H1 (cell line): ENCODE data around the gene TLL1. TPM values are rescaled to one million over a fixed set of nuclear protein-coding genes. Genes with fewer than 3 reads are reported as not detected.

Experiments
- CTCF ChIA-PET: fragments of 300-600 bp; sonication (Branson Sonifier 250); formaldehyde crosslinking; loops from one replicate; lab custom pipeline; 2021; ENCODE audit not compliant: partially characterized antibody; lab: Charles Lee
- POLR2A ChIA-PET: fragments of 300-600 bp; sonication (Branson Sonifier 250); formaldehyde crosslinking; loops from one replicate; lab custom pipeline; 2021; ENCODE audit warnings: inconsistent platforms; ENCODE audit not compliant: partially characterized antibody; lab: Charles Lee
- DNase-seq, 2 experiments: peaks; one replicate each; pipeline versions ENCODE4 v3.0.0 to v3.0.0-alpha.2; 2010 to 2022; ENCODE audit warnings: low spot score in 2 of 2, low read depth in 1 of 2, mixed read lengths in 1 of 2
- FAIRE-seq: peaks from 2 replicates; lab custom pipeline; 2011; peaks lifted over from hg19 to GRCh38; lab: Jason Lieb, UNC
- H2AFZ ChIP-seq: 2 replicates; pipeline ENCODE4 v1.8.1; 2012; ENCODE audit warnings: low read length, inconsistent platforms
- H2AK5ac ChIP-seq: 2 replicates; pipeline ENCODE4 v1.6.1; 2013; ENCODE audit warnings: low read depth, low read length
- H2BK120ac ChIP-seq: replicated peaks from 2 replicates; pipeline ENCODE3; 2013; ENCODE audit warnings: low read depth, low read length, inconsistent platforms
- H2BK12ac ChIP-seq: 2 replicates; pipeline ENCODE4 v1.6.1; 2013; ENCODE audit warnings: low read depth, low read length
- H2BK15ac ChIP-seq: 2 replicates; pipeline ENCODE4 v1.6.1; 2013; ENCODE audit warnings: low read length
- H2BK20ac ChIP-seq: 2 replicates; pipeline ENCODE4 v1.6.1; 2013; ENCODE audit warnings: low read length
- H2BK5ac ChIP-seq: 2 replicates; pipeline ENCODE4 v1.6.1; 2013; ENCODE audit warnings: low read depth, low read length
- H3K14ac ChIP-seq: 2 replicates; pipeline ENCODE4 v1.6.1; 2013; ENCODE audit warnings: inconsistent platforms; ENCODE audit not compliant: insufficient read length
- H3K18ac ChIP-seq: 2 replicates; pipeline ENCODE4 v1.6.1; 2013; ENCODE audit warnings: low read length; ENCODE audit errors: extremely low read depth
- H3K23ac ChIP-seq: 2 replicates; pipeline ENCODE4 v1.6.1; 2013; ENCODE audit warnings: inconsistent platforms; ENCODE audit not compliant: insufficient read length
- H3K23me2 ChIP-seq: 2 replicates; pipeline ENCODE4 v1.6.1; 2013; ENCODE audit warnings: low read depth, low read length
- H3K27ac ChIP-seq: 2 replicates; pipeline ENCODE4 v1.6.1; 2011; ENCODE audit warnings: low read depth, low read length, inconsistent platforms
- H3K27me3 ChIP-seq, 4 experiments: replicated peaks in 1 of 4; 1 replicate in 1 of 4; 2 replicates in 3 of 4; pipeline versions ENCODE4 v1.6.1 to v1.8.1; 2011 to 2013; ENCODE audit warnings: low read length in 3 of 4, mild to moderate bottlenecking in 3 of 4, inconsistent platforms in 2 of 4, mixed read lengths in 2 of 4, moderate library complexity in 1 of 4; ENCODE audit not compliant: control insufficient read depth in 3 of 4, insufficient read depth in 3 of 4; ENCODE audit errors: extremely low read depth in 1 of 4
- H3K36me3 ChIP-seq, 4 experiments: 2 replicates each; pipeline versions ENCODE4 v1.6.1 to v1.8.1; 2011 to 2013; ENCODE audit warnings: mild to moderate bottlenecking in 4 of 4, low read length in 3 of 4, moderate library complexity in 2 of 4, control low read depth in 1 of 4, inconsistent platforms in 1 of 4; ENCODE audit not compliant: insufficient read depth in 4 of 4, control insufficient read depth in 2 of 4
- H3K4ac ChIP-seq: replicated peaks from 2 replicates; pipeline ENCODE3; 2013; ENCODE audit warnings: low read length, low read depth, mixed read lengths, inconsistent platforms; ENCODE audit not compliant: insufficient read length
- H3K4me1 ChIP-seq, 4 experiments: replicated peaks in 1 of 4; 1 replicate in 1 of 4; 2 replicates in 3 of 4; pipeline versions ENCODE4 v1.6.1 to v1.8.1; 2011 to 2013; ENCODE audit warnings: low read length in 3 of 4, inconsistent platforms in 2 of 4, mixed read lengths in 1 of 4; ENCODE audit not compliant: insufficient read depth in 4 of 4, control insufficient read depth in 3 of 4
- H3K4me2 ChIP-seq, 2 experiments: 2 replicates each; pipeline versions ENCODE4 v1.6.1 to v1.8.1; 2011 to 2013; ENCODE audit warnings: low read depth in 2 of 2, low read length in 2 of 2, control low read depth in 1 of 2, inconsistent platforms in 1 of 2, mild to moderate bottlenecking in 1 of 2; ENCODE audit not compliant: insufficient read depth in 1 of 2
- H3K4me3 ChIP-seq, 4 experiments: fragments of 200-600, 300-600 bp in 1 of 4; sonication (generic), shearing (Covaris generic), sonication (Bioruptor Twin) in 1 of 4; 2 replicates each; pipeline versions ENCODE4 v1.5.1 to v1.8.1; 2011 to 2016; ENCODE audit warnings: low read length in 4 of 4, low read depth in 3 of 4, control low read depth in 2 of 4, inconsistent platforms in 2 of 4, mild to moderate bottlenecking in 2 of 4, mixed read lengths in 1 of 4, moderate library complexity in 1 of 4; ENCODE audit not compliant: insufficient read depth in 2 of 4; ENCODE audit errors: extremely low read depth in 1 of 4
- H3K56ac ChIP-seq: replicated peaks from 2 replicates; pipeline ENCODE3; 2013; ENCODE audit warnings: low read depth, mild to moderate bottlenecking, mixed read lengths, low read length, inconsistent platforms; ENCODE audit not compliant: insufficient read length
- H3K79me1 ChIP-seq: 2 replicates; pipeline ENCODE4 v1.6.1; 2013; ENCODE audit warnings: low read depth, low read length, control low read depth
- H3K79me2 ChIP-seq, 2 experiments: 2 replicates each; pipeline versions ENCODE4 v1.6.1 to v1.8.1; 2012 to 2013; ENCODE audit warnings: low read length in 2 of 2, mild to moderate bottlenecking in 2 of 2, inconsistent platforms in 1 of 2; ENCODE audit not compliant: insufficient read depth in 2 of 2, control insufficient read depth in 1 of 2
- H3K9ac ChIP-seq, 4 experiments: replicated peaks in 1 of 4; 1 replicate in 1 of 4; 2 replicates in 3 of 4; pipeline versions ENCODE4 v1.6.1 to v1.8.1; 2011 to 2013; ENCODE audit warnings: low read depth in 3 of 4, low read length in 3 of 4, control low read depth in 2 of 4, mild to moderate bottlenecking in 2 of 4, moderate library complexity in 2 of 4, inconsistent platforms in 1 of 4; ENCODE audit errors: extremely low read depth in 1 of 4
- H3K9me3 ChIP-seq, 2 experiments: 2 replicates each; pipeline versions ENCODE4 v1.6.1 to v1.8.1; 2012 to 2013; ENCODE audit warnings: mild to moderate bottlenecking in 2 of 2, moderate library complexity in 2 of 2, control low read depth in 1 of 2, inconsistent platforms in 1 of 2, low read depth in 1 of 2, low read length in 1 of 2, mixed read lengths in 1 of 2; ENCODE audit not compliant: insufficient read depth in 2 of 2
- H4K20me1 ChIP-seq, 2 experiments: replicated peaks in 1 of 2; 2 replicates each; pipeline versions ENCODE3 to v1.8.1; 2011 to 2013; ENCODE audit warnings: inconsistent platforms in 2 of 2, low read length in 2 of 2, mild to moderate bottlenecking in 1 of 2; ENCODE audit not compliant: insufficient read depth in 2 of 2, control insufficient read depth in 1 of 2
- H4K5ac ChIP-seq: 2 replicates; pipeline ENCODE4 v1.6.1; 2013; ENCODE audit warnings: low read length, low read depth, mixed read lengths, inconsistent platforms; ENCODE audit not compliant: insufficient read length
- H4K8ac ChIP-seq: 2 replicates; pipeline ENCODE4 v1.8.0; 2013; ENCODE audit warnings: mild to moderate bottlenecking, moderate library complexity, low read length, inconsistent platforms; ENCODE audit not compliant: insufficient read depth; ENCODE audit errors: extremely low read depth
- H4K91ac ChIP-seq: replicated peaks from 2 replicates; pipeline ENCODE3; 2013; ENCODE audit warnings: low read length, mixed read lengths, inconsistent platforms; ENCODE audit not compliant: insufficient read length
- BACH1 ChIP-seq: IDR thresholded peaks from 2 replicates; pipeline ENCODE4 v1.6.1; 2012; ENCODE audit warnings: low read length, improper control_type of control experiment
- CBX5 ChIP-seq: fragments of 300-800, 300-1000 bp; sonication (generic); IDR thresholded peaks from 2 replicates; pipeline ENCODE4 v1.7.1; 2016; ENCODE audit warnings: antibody characterized with exemption, low read length, low read depth
- CHD1 ChIP-seq: IDR thresholded peaks from 2 replicates; pipeline ENCODE4 v1.6.1; 2012; ENCODE audit warnings: low read depth, low read length, improper control_type of control experiment
- CTBP2 ChIP-seq: IDR thresholded peaks from 2 replicates; pipeline ENCODE4 v1.7.0; 2011; ENCODE audit warnings: borderline replicate concordance, mild to moderate bottlenecking, moderate library complexity, mixed read lengths, low read length; ENCODE audit not compliant: insufficient read depth, insufficient read length
- POLR2A ChIP-seq, 2 experiments: IDR thresholded peaks; 1 replicate in 1 of 2; 2 replicates in 1 of 2; pipeline ENCODE4 v1.6.1; 2011; ENCODE audit warnings: low read depth in 2 of 2, low read length in 2 of 2, mild to moderate bottlenecking in 2 of 2; ENCODE audit errors: control extremely low read depth in 1 of 2
- POU5F1 ChIP-seq: IDR thresholded peaks from 2 replicates; pipeline ENCODE4 v1.6.1; 2011; ENCODE audit warnings: low read depth, mild to moderate bottlenecking, low read length, moderate library complexity
- SAP30 ChIP-seq: fragments of 300-600 bp; sonication (generic); IDR thresholded peaks from 2 replicates; pipeline ENCODE4 v1.7.1; 2012; ENCODE audit warnings: low read length, moderate library complexity, mild to moderate bottlenecking, inconsistent platforms; ENCODE audit not compliant: insufficient read depth, insufficient replicate concordance
- SP1 ChIP-seq: IDR thresholded peaks from 2 replicates; pipeline ENCODE4 v1.6.1; 2011; ENCODE audit warnings: low read depth, low read length
- SP4 ChIP-seq: IDR thresholded peaks from 2 replicates; pipeline ENCODE4 v1.6.1; 2012; ENCODE audit warnings: low read length, inconsistent platforms
- TAF1 ChIP-seq: IDR thresholded peaks from 2 replicates; pipeline ENCODE4 v1.6.1; 2011; ENCODE audit warnings: mild to moderate bottlenecking, low read depth, low read length
- ZNF274 ChIP-seq: IDR thresholded peaks from 2 replicates; pipeline ENCODE4 v1.7.0; 2012; ENCODE audit warnings: low read length, borderline replicate concordance; ENCODE audit errors: extremely low read depth
- WGBS, 2 experiments: shearing (Covaris generic) in 1 of 2; methylation state at CpG; one replicate each; pipeline versions ENCODE4 v1.1.6 to v1.1.7; 2013 to 2015; ENCODE audit warnings: low lambda C conversion rate in 2 of 2, mixed read lengths in 2 of 2, inconsistent platforms in 1 of 2, low coverage in 1 of 2, missing lambda C conversion rate in 1 of 2; ENCODE audit not compliant: insufficient replicate concordance in 2 of 2, insufficient coverage in 1 of 2, insufficient read length in 1 of 2; ENCODE audit errors: extremely low coverage in 1 of 2, missing lambda C conversion rate in 1 of 2; 5-methylcytosine and 5-hydroxymethylcytosine counted together
- polyA plus RNA-seq, 7 experiments: library from polyadenylated mRNA; depleted of rRNA in 3 of 7; stranded (reverse) in 5 of 7; unstranded in 2 of 7; fragments of >200 nt in 5 of 7; fragments of 200-250 nt in 2 of 7; gene quantifications; 1 replicate in 5 of 7; 2 replicates in 1 of 7; 4 replicates in 1 of 7; pipeline versions ENCODE4 v1.2.1 to v1.2.3, GENCODE V29; 2011 to 2013; ENCODE audit warnings: missing spikeins in 2 of 7, mixed read lengths in 2 of 7
- total RNA-seq: library from RNA; stranded (reverse); fragmentation: NEBNext Ultra II Directional; extraction: Animal tissue kit (Norgen Biotek cat#: 25700); gene quantifications from 2 replicates; pipeline ENCODE4 v1.2.1, GENCODE V29; 2021

TLL1 gene
- total and polyA plus RNA-seq, 2 of the 8 experiments (the other 6 are each of a cell fraction or from before 2014, with no cell fraction given) = 0.18 to 1.1 TPM

- H4K5ac ChIP-seq = no peak overlapping the region
- no peak overlapping the region for H2AK5ac ChIP-seq
- no peaks in the 10 kb centered on the region for H3K79me1 ChIP-seq
- no peak overlapping the region for H2AFZ ChIP-seq
- H3K27ac ChIP-seq = no peak overlapping the region
- H4K20me1 ChIP-seq = no peaks in the 10 kb centered on the region
- no peak overlapping the region for H4K91ac ChIP-seq
- no peak overlapping the region for H2BK120ac ChIP-seq
- no peak overlapping the region for H4K8ac ChIP-seq
- no peaks in the 10 kb centered on the region for H3K9me3 ChIP-seq
- no peak overlapping the region for H3K4me2 ChIP-seq
- H3K56ac ChIP-seq = no peak overlapping the region
- DNase-seq (no peak), FAIRE-seq (no peak)
- CTCF ChIA-PET = interaction anchor here (0.7 kb wide), 1 partner anchor 11 kb away, joined by 3 read pairs; no protein-coding TSS in a partner anchor
- no peak overlapping the region for H3K9ac ChIP-seq
- no peak overlapping the region for H3K4me3 ChIP-seq
- no peak overlapping the region for H3K18ac ChIP-seq
- H3K23me2 ChIP-seq = no peaks in the 10 kb centered on the region
- no peaks in the 10 kb centered on the region for H3K36me3 ChIP-seq
- no peak overlapping the region for H3K14ac ChIP-seq
- POLR2A ChIA-PET = no interaction called here
- H3K4ac ChIP-seq = no peak overlapping the region
- no peak overlapping the region for H2BK20ac ChIP-seq
- no peak overlapping the region for H2BK5ac ChIP-seq
- H3K23ac ChIP-seq = no peak overlapping the region
- no peaks in the 10 kb centered on the region for H3K79me2 ChIP-seq
- no peak overlapping the region for H2BK15ac ChIP-seq
- H3K4me1 ChIP-seq = peaks cover 0 to 2% (median 0%) of the 10 kb centered on the region in 4 experiments; a peak in 1 of 7 replicates
- no peak overlapping the region for H2BK12ac ChIP-seq
- 91% methylated on average over 2 of the region's 2 CpGs; no CpG with 5 or more reads in 1 of the 2 experiments for WGBS, 2 experiments
- no peak for TF ChIP-seq SP4
- TF ChIP-seq POLR2A (IDR thresholded peaks at IDR 0.05; ENCODE audit: control extremely low read depth in 1 of 2, low read depth in 2 of 2, low read length in 2 of 2) = no peak
- TF ChIP-seq SP1 = no peak
- no peak for TF ChIP-seq CHD1
- no peak for TF ChIP-seq BACH1
- TF ChIP-seq SAP30 = no peak
- no peak for TF ChIP-seq TAF1
- no peak for TF ChIP-seq CBX5
- no peak for TF ChIP-seq POU5F1
- TF ChIP-seq CTBP2 = no peak
- TF ChIP-seq ZNF274 = no peak
- TF ChIP-seq, all 59 proteins: peak for 0
- H3K27me3 ChIP-seq = no peaks in the 10 kb centered on the region
These were observed 56.6 kb downstream of the TLL1 start for GRCh38 chr4:165929662-165930061.
